Astrocyte of the spinal cord (primary cell): ENCODE results near the gene CLASP2.
"Not testable (repeated sequence)": the region's sequence is repeated elsewhere in the genome, so short reads cannot be mapped to it uniquely, and the experiment has no call there.

ENCODE experiments used
- DNase-seq: peaks from one replicate; pipeline ENCODE4 v3.0.0; 2011; ENCODE audit warnings: low read depth, low spot score
- H3K4me3 ChIP-seq: 2 replicates; pipeline ENCODE4 v1.5.1; 2011; ENCODE audit warnings: low read depth, mild to moderate bottlenecking, low read length, moderate library complexity
- CTCF ChIP-seq: IDR thresholded peaks from 2 replicates; pipeline ENCODE4 v1.5.1; 2012; ENCODE audit warnings: low read depth, mild to moderate bottlenecking, low read length, inconsistent platforms
- in situ Hi-C: cut with HindIII; loops from 2 replicates; pipeline ENCODE4 v1.10.0; 2017; ENCODE audit warnings: low sequenced_read_pairs

Gene CLASP2

GRCh38 chr3:33474896-33475295 lies 243.2 kb downstream of the CLASP2 start:
- no peak overlapping the region for H3K4me3 ChIP-seq
- TF ChIP-seq CTCF = no peak
- in situ Hi-C loops = no loop called here
- no peak for DNase-seq

GRCh38 chr3:33473813-33474212 lies 244.2 kb downstream of the CLASP2 start:
- in situ Hi-C loops = no loop called here
- TF ChIP-seq CTCF = no peak
- H3K4me3 ChIP-seq = no peak overlapping the region
- DNase-seq = no peak

GRCh38 chr3:33467786-33468185 lies 250.3 kb downstream of the CLASP2 start:
- no peak for DNase-seq
- H3K4me3 ChIP-seq = no peak overlapping the region
- no peak for TF ChIP-seq CTCF
- in situ Hi-C loops = no loop called here

GRCh38 chr3:33461097-33461496 lies 257.0 kb downstream of the CLASP2 start:
- in situ Hi-C loops = no loop called here

GRCh38 chr3:33459577-33459976 lies 258.5 kb downstream of the CLASP2 start:
- DNase-seq, H3K4me3 ChIP-seq, in situ Hi-C loops: not testable (repeated sequence)

More at GRCh38 chr3:33461097-33461496, 257.0 kb downstream of the CLASP2 start:
- DNase-seq = no peak
- no peak for TF ChIP-seq CTCF
- H3K4me3 ChIP-seq = no peak overlapping the region

- no peak for TF ChIP-seq CTCF
Observed at GRCh38 chr3:33458446-33458845, 259.6 kb downstream of the CLASP2 start.

GRCh38 chr3:33456756-33457155 lies 261.3 kb downstream of the CLASP2 start:
- no peak for DNase-seq
- no peak for TF ChIP-seq CTCF
- in situ Hi-C loops = no loop called here
- no peak overlapping the region for H3K4me3 ChIP-seq

More at GRCh38 chr3:33458446-33458845, 259.6 kb downstream of the CLASP2 start:
- in situ Hi-C loops = no loop called here
- DNase-seq = no peak
- no peak overlapping the region for H3K4me3 ChIP-seq
